Hepatic stellate cell (primary cell): ENCODE measurements around the gene MDFIC.
A peak's percentile ranks its signal among the peaks of the same experiment; 100 is the strongest.

Experiments used
- DNase-seq: peaks from one replicate; pipeline ENCODE4 v3.0.0; 2011; ENCODE audit warnings: low spot score

MDFIC gene

GRCh38 chr7:114952296-114952695, 30.4 kb downstream of the MDFIC start:
- no peak for DNase-seq

- no peak for DNase-seq
These were observed 31.8 kb downstream of the MDFIC start for GRCh38 chr7:114953724-114954123.

DNA sequence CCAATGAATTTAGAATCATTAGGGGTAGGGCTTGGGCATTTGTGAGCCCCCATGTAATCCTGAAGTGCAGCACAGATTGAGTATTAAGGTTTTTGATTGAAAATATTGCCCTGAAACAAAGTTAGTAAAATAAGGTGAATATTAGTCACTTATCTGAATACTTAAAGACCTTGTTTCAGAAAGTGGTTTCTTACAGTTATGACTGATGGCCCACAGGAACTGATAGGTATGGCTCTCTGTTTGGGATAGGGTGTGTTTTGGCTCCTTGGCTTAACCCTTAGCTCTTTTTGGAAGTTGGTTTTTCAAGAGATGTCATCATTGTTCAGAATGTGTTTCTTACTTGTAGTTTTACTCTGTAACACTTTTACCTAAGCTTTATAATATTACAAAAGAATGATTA, 34.8 kb downstream of the MDFIC start:
- no peak for DNase-seq

DNA sequence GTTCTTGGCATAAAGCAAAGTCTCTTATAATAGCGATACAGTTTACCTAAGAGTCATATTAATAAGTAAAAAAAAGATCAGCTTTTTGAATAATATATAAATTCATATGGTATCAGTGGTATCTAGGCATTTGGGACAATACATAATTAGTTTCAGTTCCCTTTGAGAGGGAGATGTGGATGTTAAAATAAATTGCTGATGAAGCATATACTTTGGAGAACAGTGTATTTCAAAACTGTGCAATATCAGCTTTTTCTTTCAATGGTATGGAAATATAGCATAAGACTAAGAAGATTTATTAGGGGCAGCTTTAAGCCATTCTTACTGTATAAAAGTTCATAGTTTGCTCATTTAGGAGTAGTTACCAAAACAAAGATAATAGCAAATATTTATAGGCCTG, 35.5 kb downstream of the MDFIC start:
- DNase-seq, result no peak

GRCh38 chr7:114959931-114960330, 38.0 kb downstream of the MDFIC start:
- no peak for DNase-seq

DNA sequence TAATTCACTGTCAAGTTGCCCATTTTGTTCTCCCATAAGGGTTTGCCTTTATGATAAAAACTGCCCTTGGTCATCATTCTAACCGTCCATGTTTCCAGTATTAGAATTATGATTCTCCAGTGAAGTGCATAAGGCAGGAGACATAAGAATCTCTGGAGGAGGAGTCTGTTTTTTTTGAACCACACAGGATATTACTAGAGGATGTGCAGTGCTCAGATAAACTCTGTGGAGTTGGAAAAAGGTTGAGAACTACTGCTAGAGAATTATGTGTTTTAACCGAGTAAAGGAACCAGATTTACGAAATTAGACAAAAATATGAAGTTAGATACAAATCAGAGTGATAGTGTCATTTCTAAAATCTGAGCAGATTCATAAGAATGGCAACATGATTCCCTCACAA, 40.5 kb downstream of the MDFIC start:
- no peak for DNase-seq

- no peak for DNase-seq
These were observed 44.3 kb downstream of the MDFIC start for GRCh38 chr7:114966156-114966555.

GRCh38 chr7:114969096-114969495, 47.2 kb downstream of the MDFIC start:
- no peak for DNase-seq

DNA sequence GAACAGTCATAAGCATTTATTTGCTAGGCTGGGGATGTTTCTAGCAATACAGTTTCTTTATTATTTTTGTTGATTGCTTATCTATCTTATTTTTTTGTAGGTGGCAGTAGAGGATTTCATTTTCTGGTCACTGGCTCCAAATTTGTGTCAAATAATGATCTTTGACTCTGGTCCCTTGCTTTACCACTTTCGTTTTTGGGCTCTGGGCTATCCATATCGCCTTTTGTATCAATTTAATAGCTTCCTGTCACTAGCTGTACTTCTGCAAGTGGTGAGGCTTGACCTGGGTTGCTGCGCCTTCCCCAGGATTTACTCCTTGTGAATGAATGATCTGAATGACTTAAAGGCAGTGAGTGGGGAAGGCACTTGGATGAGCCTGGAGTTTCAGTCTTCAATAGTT, 48.4 kb downstream of the MDFIC start:
- DNase-seq, result no peak

- no peak for DNase-seq
These were observed 48.8 kb downstream of the MDFIC start for GRCh38 chr7:114970732-114971131.

DNA sequence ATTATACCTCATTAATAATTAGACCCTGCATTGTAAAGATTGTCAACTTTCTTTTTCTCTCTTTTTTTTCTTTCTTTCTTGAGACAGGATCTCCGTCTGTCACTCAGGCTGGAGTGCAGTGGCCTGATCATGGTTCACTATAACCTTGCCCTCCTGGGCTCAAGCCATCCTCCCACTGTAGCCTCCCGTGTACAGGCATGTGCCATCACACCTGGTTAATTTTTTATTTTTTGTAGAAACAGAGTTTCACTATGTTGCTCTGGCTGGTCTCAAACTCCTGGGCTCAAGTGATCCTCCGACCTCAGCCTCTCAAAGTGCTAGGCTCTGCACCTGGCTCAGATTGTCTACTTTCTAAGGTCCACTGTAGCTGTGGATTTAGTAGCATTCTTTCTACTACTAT, 50.7 kb downstream of the MDFIC start:
- DNase-seq, result no peak

- DNase-seq, result peak; percentile 9
These were observed 51.3 kb downstream of the MDFIC start for GRCh38 chr7:114973147-114973546.

DNA sequence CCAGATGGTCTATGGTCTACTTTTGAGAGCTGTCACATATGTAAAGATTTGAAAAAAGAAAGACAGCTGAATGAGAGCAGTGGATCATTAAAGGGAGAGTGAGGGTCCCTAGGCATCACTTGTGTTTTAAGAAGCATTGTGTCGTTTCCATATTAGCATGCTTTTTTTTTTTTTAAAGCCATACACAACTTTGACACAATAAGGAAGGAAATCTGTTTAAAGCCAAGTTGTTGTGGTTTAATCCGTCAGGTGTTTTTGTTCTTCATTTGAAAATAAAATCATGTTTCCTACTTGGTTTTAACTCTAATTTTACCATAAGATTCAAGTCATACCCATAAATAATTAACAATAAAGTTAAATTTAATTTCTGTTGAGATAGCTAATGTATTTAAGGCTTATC, 53.5 kb downstream of the MDFIC start:
- DNase-seq, result no peak

GRCh38 chr7:114976666-114977065, 54.8 kb downstream of the MDFIC start:
- no peak for DNase-seq

- no peak for DNase-seq
These were observed 55.4 kb downstream of the MDFIC start for GRCh38 chr7:114977277-114977676.

- DNase-seq, result no peak
These were observed 57.5 kb downstream of the MDFIC start for GRCh38 chr7:114979388-114979787.

GRCh38 chr7:114979803-114980507, 58.1 kb downstream of the MDFIC start:
- no peak for DNase-seq

GRCh38 chr7:114981323-114981722, 59.4 kb downstream of the MDFIC start:
- DNase-seq, result no peak

GRCh38 chr7:114985116-114985715, 63.3 kb downstream of the MDFIC start:
- no peak for DNase-seq

GRCh38 chr7:114986190-114987180, 64.6 kb downstream of the MDFIC start:
- DNase-seq, result no peak

DNA sequence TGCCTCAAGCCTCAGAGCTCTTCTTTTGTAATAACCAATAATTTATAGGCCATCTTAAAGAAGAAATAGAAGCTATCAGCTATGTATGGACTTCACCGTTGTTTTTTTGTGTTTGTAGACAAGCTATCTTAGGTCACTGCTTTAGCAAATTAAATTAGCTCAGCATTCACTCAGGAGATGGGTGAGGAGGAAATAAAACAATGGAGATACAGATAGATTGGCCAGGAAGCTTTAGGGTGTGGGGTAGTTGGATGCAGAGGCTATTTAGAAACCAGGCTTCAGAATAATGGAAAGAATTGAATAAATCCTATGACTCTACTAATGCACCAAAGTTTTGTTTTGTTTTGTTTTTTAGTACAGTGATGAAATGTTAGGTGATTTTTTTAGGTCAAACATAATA, 66.1 kb downstream of the MDFIC start:
- DNase-seq, result no peak

DNA sequence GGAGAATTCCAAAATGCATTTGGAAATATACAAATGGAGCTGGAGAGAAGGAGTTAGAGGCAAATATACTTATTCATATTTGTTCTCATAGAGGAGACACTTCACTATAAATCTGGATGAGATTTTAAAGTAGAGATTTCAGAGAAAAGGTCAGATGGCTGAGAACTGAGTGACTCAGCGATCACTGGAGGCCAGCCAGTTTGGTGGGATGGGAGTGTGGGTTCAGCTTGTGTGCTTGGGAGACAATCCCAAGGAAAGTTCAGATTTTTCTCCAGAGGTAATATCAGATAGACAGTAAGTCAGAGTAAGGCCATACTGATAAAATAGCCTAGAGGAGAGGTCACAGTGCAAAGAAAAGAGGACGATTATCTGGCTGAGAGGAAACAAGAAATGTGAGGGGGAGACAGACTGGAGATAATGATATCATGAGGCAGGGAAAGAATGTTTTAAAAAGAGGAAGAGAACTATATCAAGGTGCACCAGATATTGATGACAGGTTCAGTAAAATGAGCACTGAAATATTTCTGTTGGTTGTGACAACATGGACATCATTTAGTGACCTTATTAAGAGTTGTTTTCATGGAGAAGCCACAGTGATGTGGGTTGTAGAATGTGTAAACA, 67.0 kb downstream of the MDFIC start:
- peak; percentile 37 for DNase-seq
